Measurements from ENCODE around the gene DNAH2. TPM values are rescaled to one million over a fixed set of nuclear protein-coding genes. Genes with fewer than 3 reads are reported as not detected.

Gene DNAH2
- total RNA-seq, 1 experiment from 2014 or later = 0.17 TPM

- H3K9me3 Mint-ChIP-seq = no peaks in the 10 kb centered on the region
- no peak overlapping the region for H3K4me3 Mint-ChIP-seq
- POLR2A ChIA-PET = no interaction called here
- CTCF ChIA-PET = interaction anchor here (0.7 kb wide), 1 partner anchor 49 kb away, joined by 3 read pairs; no protein-coding TSS in a partner anchor
- TF ChIP-seq, protein P1, sequence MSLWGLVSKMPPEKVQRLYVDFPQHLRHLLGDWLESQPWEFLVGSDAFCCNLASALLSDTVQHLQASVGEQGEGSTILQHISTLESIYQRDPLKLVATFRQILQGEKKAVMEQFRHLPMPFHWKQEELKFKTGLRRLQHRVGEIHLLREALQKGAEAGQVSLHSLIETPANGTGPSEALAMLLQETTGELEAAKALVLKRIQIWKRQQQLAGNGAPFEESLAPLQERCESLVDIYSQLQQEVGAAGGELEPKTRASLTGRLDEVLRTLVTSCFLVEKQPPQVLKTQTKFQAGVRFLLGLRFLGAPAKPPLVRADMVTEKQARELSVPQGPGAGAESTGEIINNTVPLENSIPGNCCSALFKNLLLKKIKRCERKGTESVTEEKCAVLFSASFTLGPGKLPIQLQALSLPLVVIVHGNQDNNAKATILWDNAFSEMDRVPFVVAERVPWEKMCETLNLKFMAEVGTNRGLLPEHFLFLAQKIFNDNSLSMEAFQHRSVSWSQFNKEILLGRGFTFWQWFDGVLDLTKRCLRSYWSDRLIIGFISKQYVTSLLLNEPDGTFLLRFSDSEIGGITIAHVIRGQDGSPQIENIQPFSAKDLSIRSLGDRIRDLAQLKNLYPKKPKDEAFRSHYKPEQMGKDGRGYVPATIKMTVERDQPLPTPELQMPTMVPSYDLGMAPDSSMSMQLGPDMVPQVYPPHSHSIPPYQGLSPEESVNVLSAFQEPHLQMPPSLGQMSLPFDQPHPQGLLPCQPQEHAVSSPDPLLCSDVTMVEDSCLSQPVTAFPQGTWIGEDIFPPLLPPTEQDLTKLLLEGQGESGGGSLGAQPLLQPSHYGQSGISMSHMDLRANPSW (CRISPR knock-in tag; conservative IDR thresholded peaks at IDR 0.05; ENCODE audit: low read depth) = no peak
- TF ChIP-seq, protein P2, sequence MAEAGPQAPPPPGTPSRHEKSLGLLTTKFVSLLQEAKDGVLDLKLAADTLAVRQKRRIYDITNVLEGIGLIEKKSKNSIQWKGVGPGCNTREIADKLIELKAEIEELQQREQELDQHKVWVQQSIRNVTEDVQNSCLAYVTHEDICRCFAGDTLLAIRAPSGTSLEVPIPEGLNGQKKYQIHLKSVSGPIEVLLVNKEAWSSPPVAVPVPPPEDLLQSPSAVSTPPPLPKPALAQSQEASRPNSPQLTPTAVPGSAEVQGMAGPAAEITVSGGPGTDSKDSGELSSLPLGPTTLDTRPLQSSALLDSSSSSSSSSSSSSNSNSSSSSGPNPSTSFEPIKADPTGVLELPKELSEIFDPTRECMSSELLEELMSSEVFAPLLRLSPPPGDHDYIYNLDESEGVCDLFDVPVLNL (CRISPR knock-in tag; IDR thresholded peaks at IDR 0.05; ENCODE audit: borderline replicate concordance, low read depth) = no peak
- TF ChIP-seq SP1 (CRISPR knock-in tag; conservative IDR thresholded peaks at IDR 0.05) = no peak
- no peak for TF ChIP-seq FOXK1 (CRISPR knock-in tag; IDR thresholded peaks at IDR 0.05)
- TF ChIP-seq ZNF219 (CRISPR knock-in tag; IDR thresholded peaks at IDR 0.05; ENCODE audit: borderline replicate concordance) = no peak
- no peak for TF ChIP-seq SOX15 (CRISPR knock-in tag; IDR thresholded peaks at IDR 0.05)
- TF ChIP-seq ZNF317 (CRISPR knock-in tag; IDR thresholded peaks at IDR 0.05; ENCODE audit: borderline replicate concordance, low read depth) = no peak
- no peak for TF ChIP-seq JAZF1 (CRISPR knock-in tag; IDR thresholded peaks at IDR 0.05)
- no peak for TF ChIP-seq ZNF263 (CRISPR knock-in tag; IDR thresholded peaks at IDR 0.05; ENCODE audit: low read depth)
- TF ChIP-seq ATF1 (CRISPR knock-in tag; IDR thresholded peaks at IDR 0.05) = no peak
- no peak for TF ChIP-seq E2F5 (CRISPR knock-in tag; IDR thresholded peaks at IDR 0.05)
- no peak for TF ChIP-seq NR3C1 (CRISPR knock-in tag; conservative IDR thresholded peaks at IDR 0.05; ENCODE audit: low read depth)
- no peak for TF ChIP-seq MXD4 (CRISPR knock-in tag; IDR thresholded peaks at IDR 0.05; ENCODE audit: borderline replicate concordance)
- no peak for TF ChIP-seq GRHL2 (CRISPR knock-in tag; IDR thresholded peaks at IDR 0.05; ENCODE audit: insufficient replicate concordance, severe bottlenecking)
- TF ChIP-seq CBFB (CRISPR knock-in tag; IDR thresholded peaks at IDR 0.05; ENCODE audit: low read depth) = no peak
- TF ChIP-seq HMGXB4 (CRISPR knock-in tag; IDR thresholded peaks at IDR 0.05) = no peak
- TF ChIP-seq, protein P3, sequence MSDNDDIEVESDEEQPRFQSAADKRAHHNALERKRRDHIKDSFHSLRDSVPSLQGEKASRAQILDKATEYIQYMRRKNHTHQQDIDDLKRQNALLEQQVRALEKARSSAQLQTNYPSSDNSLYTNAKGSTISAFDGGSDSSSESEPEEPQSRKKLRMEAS (CRISPR knock-in tag; IDR thresholded peaks at IDR 0.05) = no peak
- H3K36me3 Mint-ChIP-seq = no peaks in the 10 kb centered on the region
- DNase-seq (ENCODE audit: low spot score) (no peak), ATAC-seq (no peak)
- H3K4me1 Mint-ChIP-seq = peaks cover 27% of the 10 kb centered on the region
- H3K27me3 Mint-ChIP-seq (ENCODE audit: low read depth) = peaks cover 35% of the 10 kb centered on the region
- no peak overlapping the region for H3K27ac Mint-ChIP-seq
Measured at GRCh38 chr17:7849130-7849750, 131.7 kb downstream of the DNAH2 start.

DNA sequence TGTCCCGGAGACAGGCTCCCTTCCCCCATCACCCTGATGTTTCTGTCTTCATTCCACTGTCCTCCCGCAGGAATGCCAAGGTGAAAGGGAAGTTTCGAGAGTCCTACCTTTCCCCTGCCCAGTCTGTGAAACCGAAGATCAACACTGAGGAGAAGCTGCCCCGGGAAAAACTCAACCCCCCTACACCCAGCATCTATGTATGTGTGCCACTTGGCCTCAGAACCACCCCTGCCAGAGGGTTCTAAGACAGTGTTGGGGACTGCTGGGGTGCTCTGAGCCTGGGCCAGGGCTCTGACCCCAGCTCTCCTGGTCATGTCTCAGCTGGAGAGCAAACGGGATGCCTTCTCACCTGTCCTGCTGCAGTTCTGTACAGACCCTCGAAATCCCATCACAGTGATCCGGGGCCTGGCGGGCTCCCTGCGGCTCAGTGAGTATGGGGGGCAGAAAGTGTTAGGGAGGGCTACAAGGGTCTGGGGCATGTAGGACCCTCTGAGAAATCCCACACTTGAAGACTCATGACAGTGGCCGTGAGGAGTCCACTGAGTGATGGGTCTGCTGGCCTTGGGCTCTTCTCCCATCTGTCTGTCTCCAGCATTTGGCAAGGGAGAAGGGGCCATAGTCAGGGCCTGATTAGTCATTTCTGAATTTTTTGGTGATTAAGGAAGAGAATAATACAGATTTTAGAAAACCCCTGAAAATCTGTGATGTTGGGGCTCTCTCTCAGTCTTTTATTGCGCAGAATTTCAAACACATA, 132.4 kb downstream of the DNAH2 start:
- TF ChIP-seq KAT7 (CRISPR knock-in tag; IDR thresholded peaks at IDR 0.05; ENCODE audit: borderline replicate concordance) = no peak
- no peak for TF ChIP-seq PRDM15 (CRISPR knock-in tag; IDR thresholded peaks at IDR 0.05)
- TF ChIP-seq TEAD1 (CRISPR knock-in tag; IDR thresholded peaks at IDR 0.05) = no peak
- no peak for TF ChIP-seq ATF1 (CRISPR knock-in tag; IDR thresholded peaks at IDR 0.05)
- TF ChIP-seq MYBL2 (CRISPR knock-in tag; IDR thresholded peaks at IDR 0.05) = no peak
- TF ChIP-seq ZNF219 (CRISPR knock-in tag; IDR thresholded peaks at IDR 0.05; ENCODE audit: borderline replicate concordance) = no peak
- TF ChIP-seq ZNF232 (CRISPR knock-in tag; IDR thresholded peaks at IDR 0.05) = no peak
- TF ChIP-seq HMGA2 (CRISPR knock-in tag; IDR thresholded peaks at IDR 0.05) = no peak
- DNase-seq (ENCODE audit: low spot score) = no peak
- H3K27ac Mint-ChIP-seq = no peak overlapping the region
- H3K4me1 Mint-ChIP-seq = peaks cover 30% of the 10 kb centered on the region
- H3K4me3 Mint-ChIP-seq = no peak overlapping the region
- CTCF ChIA-PET = interaction anchor here (0.8 to 2.1 kb wide), 3 partner anchors 8 to 133 kb away, joined by 3 to 29 read pairs (median 3); partner anchors contain the start of gene KDM6B
- ATAC-seq = no peak
- peaks cover 34% of the 10 kb centered on the region for H3K27me3 Mint-ChIP-seq (ENCODE audit: low read depth)
- POLR2A ChIA-PET = no interaction called here
- H3K9me3 Mint-ChIP-seq = no peaks in the 10 kb centered on the region
- no peaks in the 10 kb centered on the region for H3K36me3 Mint-ChIP-seq
